Right lobe of liver (tissue), 4 donors: ENCODE data around the gene RWDD2A.

ENCODE experiments used
- CTCF ChIP-seq, 4 donors: fragments of 200-600 bp in 3 of 4; fragments of 450-650 bp in 1 of 4; IDR thresholded peaks; one replicate each; pipeline versions ENCODE4 v1.5.1 to v1.8.0; 2016 to 2022; ENCODE audit warnings: antibody characterized with exemption in 4 of 4, mild to moderate bottlenecking in 2 of 4
- POLR2A ChIP-seq: fragments of 450-650 bp; IDR thresholded peaks from one replicate; pipeline ENCODE4 v1.6.1; 2017; ENCODE audit warnings: antibody characterized with exemption, mild to moderate bottlenecking
- donor health status: DM: no; HTN: no; CAD: no.
- donor health status: DM: no; HTN: no; CAD: no.
- donor health status: DM: no; HTN: yes; CAD: no.

GRCh38 chr6:83180426-83180950, 12.7 kb upstream of the RWDD2A start:
- no peak for TF ChIP-seq POLR2A
- no peak for TF ChIP-seq CTCF (IDR thresholded peaks at IDR 0.05)
